ENCODE data around the gene PRKAR1B. TPM values are rescaled to one million over a fixed set of nuclear protein-coding genes. Genes with fewer than 3 reads are reported as not detected.
"Not testable (repeated sequence)": the region's sequence is repeated elsewhere in the genome, so short reads cannot be mapped to it uniquely, and the experiment has no call there.

The PRKAR1B gene
- total and polyA plus RNA-seq, 5 donors = 20.7 to 38.3 (median 23.8) TPM

DNA sequence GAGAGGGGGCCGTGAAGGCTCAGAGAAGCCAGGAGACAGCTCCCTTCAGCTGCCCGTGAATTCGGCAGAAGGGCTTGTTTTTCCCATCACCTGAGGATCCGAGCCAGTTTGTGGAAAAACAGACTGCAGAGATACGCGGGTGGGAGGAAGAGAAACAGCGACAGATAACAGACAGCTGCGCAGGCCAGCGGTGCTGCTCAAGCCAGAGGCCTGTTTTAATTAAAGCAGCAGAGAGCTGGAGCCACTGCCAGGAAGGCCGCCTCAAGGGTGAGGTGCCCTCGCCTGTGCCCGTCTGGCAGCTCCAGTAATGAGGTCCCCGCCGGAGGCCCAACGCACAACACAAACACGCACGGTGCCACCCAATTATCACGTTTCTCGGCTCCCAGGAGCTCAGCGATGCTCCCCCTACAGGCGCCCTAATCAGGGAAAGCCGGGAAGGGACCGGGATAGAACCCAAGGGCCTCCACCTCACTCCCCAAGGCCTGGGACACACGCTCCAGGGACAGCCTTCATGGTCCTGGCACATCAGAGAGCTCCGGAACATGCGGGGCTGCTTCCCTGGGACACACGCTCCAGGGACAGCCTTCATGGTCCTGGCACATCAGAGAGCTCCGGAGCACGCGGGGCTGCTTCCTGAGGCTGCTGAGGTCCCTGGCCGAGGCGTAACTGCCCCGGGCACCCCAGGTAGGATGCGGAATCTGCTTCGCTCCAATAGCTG is 61.2 kb downstream of the PRKAR1B start:
- H3K4me3 ChIP-seq (ENCODE audit: low read length) = no peak overlapping the region
- intact Hi-C loops (cut with DNase I) = no loop called here

DNA sequence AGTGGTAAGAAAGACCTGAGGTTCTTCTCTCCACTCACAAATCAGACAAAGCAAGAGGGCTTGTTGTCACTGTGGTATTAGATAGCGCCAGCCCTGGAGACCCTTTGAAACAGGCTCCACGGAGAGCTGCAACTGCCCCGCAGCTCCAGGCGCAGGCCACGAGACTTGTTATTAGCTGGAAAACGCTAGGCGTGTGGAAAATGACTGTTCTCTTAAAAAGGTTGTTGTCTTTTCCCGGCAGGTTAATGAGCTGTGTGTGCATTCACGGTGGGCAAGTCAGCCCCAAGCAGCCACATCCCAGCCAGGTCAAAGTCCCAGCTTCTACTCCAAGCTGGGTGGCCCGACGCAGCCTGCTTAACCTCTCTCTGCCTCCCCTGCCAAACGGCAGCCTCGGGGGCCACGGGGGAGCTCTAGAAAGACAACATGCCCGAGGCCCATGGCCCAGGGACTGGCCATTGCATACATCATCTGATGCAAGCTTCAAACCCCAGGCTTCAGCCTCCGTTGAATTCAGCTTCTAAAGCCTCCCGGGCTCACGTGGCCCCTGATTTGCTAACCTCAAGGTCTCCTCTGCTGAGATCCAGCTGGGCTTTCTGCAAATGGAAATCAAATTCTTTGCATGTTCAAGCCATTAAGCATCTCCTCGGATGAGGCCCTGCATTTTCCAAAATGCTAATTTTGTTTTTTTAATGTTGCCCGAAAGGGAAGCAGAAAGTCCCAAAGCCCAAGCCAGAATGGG is 61.9 kb downstream of the PRKAR1B start:
- no peak overlapping the region for H3K4me3 ChIP-seq (ENCODE audit: low read length)
- peaks cover 11% of the 10 kb centered on the region for H3K4me1 ChIP-seq (ENCODE audit: control insufficient read depth, insufficient read depth, low read length)
- WGBS = 64% methylated on average over 20 of the region's 20 CpGs
- H3K27me3 ChIP-seq (ENCODE audit: control insufficient read depth, insufficient read depth) = no peaks in the 10 kb centered on the region
- peak overlapping the region; percentile 61 for H3K27ac ChIP-seq (ENCODE audit: low read length)
- ATAC-seq (no peak), DNase-seq (peak in 2 of 3 donors; percentile 60 to 62)
- H3K9me3 ChIP-seq (ENCODE audit: control insufficient read depth, low read length) = no peaks in the 10 kb centered on the region
- intact Hi-C loops (cut with DNase I) = no loop called here

More for the DNA sequence above, 61.2 kb downstream of the PRKAR1B start:
- peak overlapping the region; percentile 61 for H3K27ac ChIP-seq (ENCODE audit: low read length)
- ATAC-seq (peak; percentile 67 to 69), DNase-seq (peak; percentile 57 to 88 (median 87))
- peaks cover 11% of the 10 kb centered on the region for H3K4me1 ChIP-seq (ENCODE audit: control insufficient read depth, insufficient read depth, low read length)
- H3K27me3 ChIP-seq (ENCODE audit: control insufficient read depth, insufficient read depth) = no peaks in the 10 kb centered on the region
- H3K9me3 ChIP-seq (ENCODE audit: control insufficient read depth, low read length) = no peaks in the 10 kb centered on the region
- WGBS = 57% methylated on average over 35 of the region's 35 CpGs

DNA sequence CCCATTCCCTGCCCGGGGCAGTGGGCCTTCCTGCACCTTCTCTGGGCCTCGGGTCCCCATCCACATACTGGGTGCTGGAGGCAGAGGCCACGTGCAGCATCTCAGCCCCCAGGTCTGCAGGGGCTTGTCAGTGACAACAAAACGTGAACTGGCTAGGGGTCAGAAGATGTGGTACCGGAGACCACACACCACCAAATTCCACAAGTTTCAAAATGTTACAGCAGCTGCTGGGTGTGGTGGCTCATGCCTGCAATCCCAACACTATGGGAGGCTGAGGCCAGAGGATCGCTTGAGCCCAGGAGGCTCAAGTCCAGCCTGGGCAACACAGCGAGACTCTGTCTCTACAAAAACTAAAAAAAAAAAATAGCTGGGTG is 62.7 kb downstream of the PRKAR1B start:
- H3K4me3 ChIP-seq (ENCODE audit: low read length) = no peak overlapping the region
- WGBS = 79% methylated on average over 7 of the region's 7 CpGs
- no peak for DNase-seq
- H3K27me3 ChIP-seq (ENCODE audit: control insufficient read depth, insufficient read depth) = no peaks in the 10 kb centered on the region
- no peak for ATAC-seq
- intact Hi-C loops (cut with DNase I) = no loop called here
- H3K4me1 ChIP-seq (ENCODE audit: control insufficient read depth, insufficient read depth, low read length) = peaks cover 11% of the 10 kb centered on the region
- H3K9me3 ChIP-seq (ENCODE audit: control insufficient read depth, low read length) = no peaks in the 10 kb centered on the region
- peak overlapping the region; percentile 24 for H3K27ac ChIP-seq (ENCODE audit: low read length)

DNA sequence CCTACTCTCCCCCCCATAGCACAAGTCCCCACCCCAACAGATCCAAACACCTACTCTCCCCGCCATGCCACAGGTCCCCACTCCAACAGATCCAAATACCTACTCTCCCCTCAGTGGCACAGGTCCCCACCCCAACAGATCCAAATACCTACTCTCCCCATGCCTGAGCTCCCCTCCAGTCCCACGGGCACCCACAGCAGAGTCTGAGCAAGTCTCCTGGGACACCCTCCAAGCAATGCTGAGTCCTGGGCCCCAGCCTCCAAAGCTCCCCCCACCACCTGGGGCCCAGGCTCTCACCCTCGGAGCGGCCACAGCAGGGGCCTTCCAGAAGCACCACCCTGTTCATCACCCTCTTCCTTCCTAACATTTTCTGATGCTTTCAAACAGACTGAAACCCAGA is 64.5 kb downstream of the PRKAR1B start:
- H3K9me3 ChIP-seq (ENCODE audit: control insufficient read depth, low read length) = no peaks in the 10 kb centered on the region
- peaks cover 7% of the 10 kb centered on the region for H3K4me1 ChIP-seq (ENCODE audit: control insufficient read depth, insufficient read depth, low read length)
- H3K4me3 ChIP-seq (ENCODE audit: low read length) = no peak overlapping the region
- no peak for ATAC-seq
- H3K27me3 ChIP-seq (ENCODE audit: control insufficient read depth, insufficient read depth) = no peaks in the 10 kb centered on the region
- no peak overlapping the region for H3K27ac ChIP-seq (ENCODE audit: low read length)
- DNase-seq = peak in 1 of 3 donors; percentile 36
- 89% methylated on average over 4 of the region's 4 CpGs for WGBS
- intact Hi-C loops (cut with DNase I) = no loop called here

DNA sequence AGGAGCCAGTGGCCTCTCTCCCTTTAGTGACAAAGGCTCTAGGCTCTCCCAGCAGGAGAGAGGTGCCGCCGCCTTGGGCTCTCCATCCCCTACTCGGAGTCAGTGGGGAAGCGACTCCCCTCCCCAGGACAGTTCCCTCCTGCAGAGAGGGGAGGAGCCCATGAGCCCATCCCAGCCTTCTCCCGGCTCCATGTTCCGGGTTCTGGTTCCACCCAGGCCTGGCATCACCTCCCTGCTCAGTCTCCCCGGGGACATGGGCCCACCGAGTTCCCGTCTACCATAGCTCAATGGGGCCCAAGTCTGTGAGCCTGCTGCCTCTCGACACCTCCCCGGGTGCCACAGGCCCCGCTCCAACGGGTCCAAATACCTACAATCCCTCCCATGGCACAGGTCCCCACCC is 67.1 kb downstream of the PRKAR1B start:
- ATAC-seq (no peak), DNase-seq (peak in 2 of 3 donors; percentile 39 to 49)
- Histone ChIP-seq H3K9me3 (ENCODE audit: control insufficient read depth, low read length) (no peaks in the 10 kb centered on the region), H3K27ac (ENCODE audit: low read length) (no peak overlapping the region), H3K4me1 (ENCODE audit: control insufficient read depth, insufficient read depth, low read length) (peaks cover 3% of the 10 kb centered on the region), H3K27me3 (ENCODE audit: control insufficient read depth, insufficient read depth) (no peaks in the 10 kb centered on the region), H3K4me3 (ENCODE audit: low read length) (no peak overlapping the region)
- 94% methylated on average over 13 of the region's 13 CpGs for WGBS
- intact Hi-C loops (cut with DNase I) = loop anchor here in 3 of 4 donors (10.0 kb wide), 2 partner anchors 135 to 145 kb away; partner anchors contain the start of gene PDGFA (in 1 of the 3)

DNA sequence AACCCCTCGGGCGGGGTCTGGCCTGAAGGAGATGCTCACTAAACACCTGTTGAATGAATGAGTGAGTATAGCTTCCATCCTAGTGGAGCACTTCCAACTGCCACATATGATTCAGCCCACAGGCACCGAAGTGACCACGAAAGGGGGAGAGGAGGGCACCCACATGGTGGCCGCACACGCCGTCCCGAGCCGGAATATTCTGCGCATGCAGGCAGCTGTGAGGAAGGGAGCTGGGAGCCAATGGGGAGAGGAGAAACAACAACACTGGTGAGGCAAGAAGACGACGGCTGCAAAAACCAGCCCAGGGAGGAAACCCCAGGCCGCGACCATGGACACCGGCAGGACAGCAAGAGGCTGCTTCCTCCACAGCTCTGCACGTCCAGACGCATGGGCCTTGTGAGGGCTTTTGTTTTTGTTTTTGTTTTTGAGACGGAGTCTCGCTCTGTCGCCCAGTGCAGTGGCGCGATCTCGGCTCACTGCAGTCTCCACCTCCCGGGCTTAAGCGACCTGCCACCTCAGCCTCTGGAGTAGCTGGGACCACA is 67.7 kb downstream of the PRKAR1B start:
- 95% methylated on average over 25 of the region's 25 CpGs for WGBS

DNA sequence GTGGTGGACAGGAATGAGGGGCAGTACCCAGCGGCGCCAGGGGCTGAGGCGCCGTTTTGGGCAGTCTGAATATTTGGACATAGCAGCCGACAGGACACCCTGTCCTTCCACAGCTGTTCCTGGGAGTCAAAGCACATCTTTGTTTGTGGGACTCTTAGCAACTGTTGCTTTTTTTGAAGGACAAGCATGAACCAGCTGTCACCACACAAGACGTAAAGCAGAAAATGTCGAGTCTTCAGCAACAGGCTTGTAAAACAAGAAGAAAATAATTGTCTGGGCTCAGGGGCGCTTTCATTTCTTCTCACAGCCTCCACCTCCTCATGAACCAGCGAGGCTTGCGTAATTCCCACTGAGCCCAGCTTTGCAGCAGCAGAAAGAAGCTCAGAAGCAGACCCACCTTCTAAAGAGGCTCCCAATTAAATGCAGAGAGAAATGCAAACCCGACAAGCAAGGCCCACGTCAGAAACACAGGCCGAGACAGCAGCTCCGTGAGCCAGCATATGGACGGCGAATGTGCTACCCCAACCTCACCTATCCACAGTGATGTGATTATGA is 69.4 kb downstream of the PRKAR1B start:
- 42% methylated on average over 16 of the region's 16 CpGs for WGBS
- no peaks in the 10 kb centered on the region for H3K9me3 ChIP-seq (ENCODE audit: control insufficient read depth, low read length)
- intact Hi-C loops (cut with DNase I) = loop anchor here in 3 of 4 donors (10.0 kb wide), 2 partner anchors 133 to 143 kb away; partner anchors contain the start of gene PDGFA (in 1 of the 3)

More for the DNA sequence above, 67.7 kb downstream of the PRKAR1B start:
- intact Hi-C loops (cut with DNase I) = loop anchor here in 3 of 4 donors (10.0 kb wide), 2 partner anchors 135 to 145 kb away; partner anchors contain the start of gene PDGFA (in 1 of the 3)
- H3K27ac ChIP-seq (ENCODE audit: low read length) = no peak overlapping the region
- no peaks in the 10 kb centered on the region for H3K9me3 ChIP-seq (ENCODE audit: control insufficient read depth, low read length)
- H3K4me1 ChIP-seq (ENCODE audit: control insufficient read depth, insufficient read depth, low read length) = peaks cover 2% of the 10 kb centered on the region
- DNase-seq (peak in 2 of 3 donors; percentile 38 to 44), ATAC-seq (no peak)
- no peak overlapping the region for H3K4me3 ChIP-seq (ENCODE audit: low read length)
- no peaks in the 10 kb centered on the region for H3K27me3 ChIP-seq (ENCODE audit: control insufficient read depth, insufficient read depth)

DNA sequence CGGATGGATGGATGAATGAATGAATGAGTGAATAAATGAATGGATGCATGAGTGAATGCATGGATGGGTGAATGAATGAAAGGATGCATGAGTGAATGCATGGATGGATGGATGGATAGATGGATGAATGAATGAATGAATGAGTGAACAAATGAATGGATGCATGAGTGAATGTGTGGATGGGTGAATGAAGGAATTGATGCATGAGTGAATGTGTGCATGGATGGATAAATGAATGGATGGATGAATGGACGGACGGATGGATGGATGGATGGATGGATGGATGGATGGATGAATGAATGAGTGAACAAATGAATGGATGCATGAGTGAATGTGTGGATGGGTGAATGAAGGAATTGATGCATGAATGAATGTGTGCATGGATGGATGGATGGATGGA is 70.1 kb downstream of the PRKAR1B start:
- WGBS = 97% methylated on average over 3 of the region's 3 CpGs
- peak overlapping the region; percentile 33 for H3K27ac ChIP-seq (ENCODE audit: low read length)
- peak in 1 of 2 donors; percentile 22 for ATAC-seq
- H3K4me3 ChIP-seq (ENCODE audit: low read length); DNase-seq; H3K27me3 ChIP-seq (ENCODE audit: control insufficient read depth, insufficient read depth); H3K9me3 ChIP-seq (ENCODE audit: control insufficient read depth, low read length); H3K4me1 ChIP-seq (ENCODE audit: control insufficient read depth, insufficient read depth, low read length): not testable (repeated sequence)
- intact Hi-C loops (cut with DNase I) = loop anchor here in 3 of 4 donors (10.0 kb wide), 2 partner anchors 132 to 142 kb away; partner anchors contain the start of gene PDGFA (in 1 of the 3)

More for the DNA sequence above, 69.4 kb downstream of the PRKAR1B start:
- H3K4me1 ChIP-seq (ENCODE audit: control insufficient read depth, insufficient read depth, low read length) = no peaks in the 10 kb centered on the region
- H3K27me3 ChIP-seq (ENCODE audit: control insufficient read depth, insufficient read depth) = no peaks in the 10 kb centered on the region
- DNase-seq (peak in 2 of 3 donors; percentile 44 to 78), ATAC-seq (peak; percentile 93 to 96)
- peak overlapping the region; percentile 90 for H3K27ac ChIP-seq (ENCODE audit: low read length)
- H3K4me3 ChIP-seq (ENCODE audit: low read length) = no peak overlapping the region

DNA sequence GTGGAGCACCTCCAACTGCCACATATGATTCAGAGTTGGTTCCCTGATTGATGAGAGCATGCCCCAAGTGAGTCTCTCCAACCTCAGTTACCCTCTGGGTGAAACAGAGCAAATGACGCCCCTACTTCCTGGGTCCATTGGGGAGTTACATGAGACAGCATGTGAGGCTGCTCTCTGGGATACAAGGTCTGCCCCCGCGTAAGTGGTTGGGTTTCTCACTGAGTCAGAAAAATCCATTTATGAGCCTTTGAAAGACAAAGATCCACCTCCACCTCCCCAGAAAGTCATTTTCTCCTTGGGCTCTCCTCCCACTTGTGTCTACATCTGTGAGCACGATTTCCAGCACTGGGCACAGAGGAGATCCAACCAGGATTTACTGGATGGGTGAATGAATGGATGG is 71.3 kb downstream of the PRKAR1B start:
- ATAC-seq (no peak), DNase-seq (peak in 1 of 3 donors; percentile 17)
- Histone ChIP-seq H3K9me3 (ENCODE audit: control insufficient read depth, low read length) (no peaks in the 10 kb centered on the region), H3K27me3 (ENCODE audit: control insufficient read depth, insufficient read depth) (no peaks in the 10 kb centered on the region), H3K4me1 (ENCODE audit: control insufficient read depth, insufficient read depth, low read length) (no peaks in the 10 kb centered on the region), H3K27ac (ENCODE audit: low read length) (no peak overlapping the region), H3K4me3 (ENCODE audit: low read length) (no peak overlapping the region)
- intact Hi-C loops (cut with DNase I) = loop anchor here in 3 of 4 donors (10.0 kb wide), 2 partner anchors 131 to 141 kb away; partner anchors contain the start of gene PDGFA (in 1 of the 3)
- 96% methylated on average over 4 of the region's 4 CpGs for WGBS

DNA sequence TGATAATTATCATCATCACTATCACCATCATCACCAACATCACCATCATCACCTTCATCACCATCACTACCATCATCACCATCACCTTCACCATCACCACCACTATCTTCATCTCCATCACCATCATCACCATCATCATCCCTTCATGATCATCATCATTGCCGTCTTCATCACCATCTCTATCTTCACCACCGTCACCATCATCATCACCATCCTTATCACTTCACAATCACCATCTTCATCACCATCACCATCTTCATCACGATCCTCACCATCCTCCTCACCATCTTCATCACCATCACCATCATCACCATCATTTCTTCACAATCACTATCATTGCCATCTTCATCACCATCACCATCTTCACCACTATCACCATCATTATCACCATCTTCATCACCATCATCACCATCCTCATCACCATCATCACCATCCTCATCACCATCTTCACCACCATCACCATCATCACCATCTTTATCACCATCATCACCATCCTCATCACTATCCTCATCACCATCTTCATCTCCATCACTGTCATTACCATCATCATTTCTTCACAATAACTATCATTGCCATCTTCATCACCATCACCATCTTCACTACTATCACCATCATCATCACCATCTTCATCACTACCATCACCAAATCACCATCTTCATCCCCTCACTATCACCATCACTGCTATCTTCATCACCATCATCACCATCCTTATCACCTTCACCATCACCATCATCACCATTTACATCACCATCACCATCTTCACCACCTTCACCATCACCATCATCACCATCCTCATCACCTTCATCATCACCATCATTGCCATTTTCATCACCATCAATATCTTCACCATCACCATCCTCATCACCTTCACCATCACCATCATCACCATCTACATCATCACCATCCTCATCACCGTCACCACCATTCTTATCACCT is 73.0 kb downstream of the PRKAR1B start:
- DNase-seq = no peak
- H3K27me3 ChIP-seq (ENCODE audit: control insufficient read depth, insufficient read depth) = no peaks in the 10 kb centered on the region
- no peak overlapping the region for H3K27ac ChIP-seq (ENCODE audit: low read length)
- no peaks in the 10 kb centered on the region for H3K9me3 ChIP-seq (ENCODE audit: control insufficient read depth, low read length)
- H3K4me3 ChIP-seq (ENCODE audit: low read length) = no peak overlapping the region
- 98% methylated on average over 4 of the region's 4 CpGs for WGBS
- intact Hi-C loops (cut with DNase I) = loop anchor here in 3 of 4 donors (10.0 kb wide), 2 partner anchors 129 to 139 kb away; partner anchors contain the start of gene PDGFA (in 1 of the 3)
- no peak for ATAC-seq
- no peaks in the 10 kb centered on the region for H3K4me1 ChIP-seq (ENCODE audit: control insufficient read depth, insufficient read depth, low read length)

Measured in right cardiac atrium (tissue), 5 donors.